Colon (tissue), 2 donors: ENCODE data around the gene PRKCA.
"Not testable (repeated sequence)": the region's sequence is repeated elsewhere in the genome, so short reads cannot be mapped to it uniquely, and the experiment has no call there.

ENCODE experiments used
- FAIRE-seq: peaks from 2 replicates; lab custom pipeline; 2012; peaks lifted over from hg19 to GRCh38; lab: Jason Lieb, UNC
- donor health status: control.
- donor health status: control.

The PRKCA gene

DNA sequence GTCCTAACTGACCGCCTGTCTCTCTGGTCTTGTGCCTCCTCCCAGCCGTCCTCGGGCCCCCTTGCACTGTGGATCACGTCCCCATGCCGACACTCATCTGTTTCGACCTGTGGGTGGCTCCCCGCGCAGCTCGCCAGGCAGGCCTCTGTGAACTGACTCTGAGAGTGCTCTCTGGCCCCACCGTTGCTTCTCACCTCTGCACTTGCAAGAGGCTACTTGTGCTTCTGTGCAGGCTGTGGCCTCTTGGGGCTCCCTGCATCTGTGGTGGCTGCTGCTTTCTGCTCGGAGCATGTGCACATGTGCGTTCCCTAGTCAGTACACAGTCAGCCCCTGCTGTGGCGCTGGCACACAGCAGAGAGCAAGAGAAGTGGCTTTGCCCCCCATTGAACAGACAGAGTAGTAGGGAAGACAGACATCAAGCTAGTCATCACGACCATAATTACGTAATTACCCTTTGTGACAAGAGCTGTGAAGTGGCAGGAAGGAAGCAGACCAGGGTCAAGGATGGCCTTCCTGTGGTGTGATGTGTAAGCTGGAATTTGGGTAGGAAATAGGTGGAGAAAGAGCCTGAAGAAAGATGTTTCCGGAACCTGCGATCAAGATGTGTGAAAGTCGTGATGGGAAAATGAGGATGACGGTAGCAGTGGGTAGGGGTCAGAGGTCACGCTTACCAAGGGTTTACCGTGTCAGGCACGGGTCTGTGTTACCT, 276.5 kb downstream of the PRKCA start:
- no peak for FAIRE-seq

- FAIRE-seq, result no peak
Measured at GRCh38 chr17:66579556-66579955, 277.1 kb downstream of the PRKCA start.

GRCh38 chr17:66580184-66580955, 278.0 kb downstream of the PRKCA start:
- no peak for FAIRE-seq

- no peak for FAIRE-seq
Measured at GRCh38 chr17:66580956-66581391, 278.6 kb downstream of the PRKCA start.

DNA sequence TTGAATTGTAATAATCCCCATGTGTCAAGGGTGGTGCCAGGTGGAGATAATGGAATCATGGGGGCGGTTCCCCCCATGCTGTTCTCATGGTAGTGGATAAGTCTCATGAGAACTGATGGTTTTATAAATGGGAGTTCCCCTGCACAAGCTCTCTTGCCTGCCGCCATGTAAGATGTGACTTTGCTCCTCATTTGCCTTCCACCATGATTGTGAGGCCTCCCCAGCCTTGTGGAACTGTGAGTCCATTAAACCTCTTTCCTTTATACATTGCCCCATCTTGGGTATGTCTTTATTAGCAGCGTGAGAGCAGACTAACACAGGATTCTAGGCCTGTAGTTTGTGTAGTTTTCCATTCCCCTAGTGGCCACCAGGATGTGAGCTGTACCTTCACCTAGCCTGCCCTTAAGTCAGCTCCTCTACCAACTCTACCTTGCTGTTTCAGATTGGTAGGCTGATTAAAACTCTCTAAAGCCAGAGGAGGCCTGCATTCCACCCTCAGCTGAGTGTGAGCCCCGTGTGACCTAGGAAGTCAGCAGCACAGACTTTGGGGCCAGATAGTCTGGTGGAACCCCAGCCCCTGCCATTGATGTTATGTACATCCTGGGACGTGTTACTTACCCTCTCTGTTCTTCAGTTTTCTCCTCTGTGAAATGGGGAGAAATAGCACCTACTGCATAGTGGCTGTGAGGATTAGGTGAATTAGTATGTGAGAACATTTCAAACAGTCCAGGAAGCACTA, 280.1 kb downstream of the PRKCA start:
- no peak for FAIRE-seq

DNA sequence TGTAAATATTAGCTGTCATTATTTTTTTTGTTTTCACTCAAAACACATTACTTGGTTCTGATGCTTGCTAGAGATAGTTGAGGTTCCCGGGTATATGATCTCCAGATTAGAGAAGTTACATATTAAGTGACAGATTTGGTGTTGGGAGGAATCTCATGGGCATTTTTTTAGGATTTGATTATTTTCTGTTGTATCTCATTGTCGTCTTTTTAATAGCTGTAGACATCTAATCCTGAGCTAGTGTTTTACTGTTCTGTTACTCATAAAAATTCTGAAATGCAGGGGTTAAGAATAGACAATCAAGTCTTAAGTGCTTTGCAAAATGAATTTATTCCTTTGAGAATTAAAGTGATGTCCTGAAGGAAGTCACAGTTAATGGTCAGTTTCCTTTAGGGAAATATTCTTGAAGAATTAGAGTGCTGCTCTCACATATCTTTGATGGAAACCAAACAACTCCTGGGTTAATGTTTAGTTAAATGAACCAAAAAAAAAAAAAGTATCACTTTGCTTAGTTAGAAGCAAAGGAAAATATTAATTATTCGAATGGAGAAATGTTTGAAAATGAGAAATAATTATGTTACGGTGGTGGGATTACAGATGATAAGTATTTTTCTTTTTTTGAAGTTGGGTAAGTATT, 280.8 kb downstream of the PRKCA start:
- no peak for FAIRE-seq

GRCh38 chr17:66584927-66585326, 282.5 kb downstream of the PRKCA start:
- no peak for FAIRE-seq

GRCh38 chr17:66585472-66585871, 283.1 kb downstream of the PRKCA start:
- no peak for FAIRE-seq

DNA sequence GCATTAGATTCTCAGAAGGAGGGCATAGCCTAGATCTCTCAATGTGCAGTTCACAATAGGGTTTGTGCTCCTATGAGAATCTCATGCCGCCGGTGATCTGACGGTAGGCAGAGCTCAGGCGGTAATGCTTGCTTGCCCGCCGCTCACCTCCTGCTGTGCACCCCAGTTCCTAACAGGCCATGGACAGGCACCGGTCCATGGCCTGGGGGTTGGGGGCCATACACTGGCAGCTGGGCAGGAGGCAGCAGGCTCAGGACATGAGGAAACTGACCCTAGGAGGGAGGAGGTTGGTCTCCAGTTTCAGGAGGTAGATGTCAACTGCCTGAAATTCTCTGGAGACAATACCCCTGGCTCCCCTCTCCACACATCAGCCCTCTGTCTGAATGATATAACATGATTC, 287.5 kb downstream of the PRKCA start:
- no peak for FAIRE-seq

DNA sequence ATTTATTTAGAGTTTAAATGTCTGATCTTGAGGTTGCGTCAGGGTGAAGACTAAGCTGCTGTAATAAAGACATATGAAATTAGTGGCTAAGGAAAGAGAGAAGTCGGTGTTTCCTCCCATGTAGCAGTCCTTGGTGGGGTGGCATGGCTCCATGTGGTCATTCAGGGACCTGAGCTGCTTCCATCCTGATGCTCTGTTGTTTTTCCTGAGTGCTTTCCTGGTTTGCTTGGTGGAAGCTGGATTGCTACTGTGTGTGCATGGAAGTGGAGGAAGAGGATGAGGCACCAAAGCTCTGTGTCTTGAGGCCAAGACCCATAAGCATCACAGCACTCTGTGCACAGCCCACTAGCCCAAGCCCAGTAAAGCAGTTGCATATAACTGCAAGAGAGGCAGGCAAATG, 290.7 kb downstream of the PRKCA start:
- no peak for FAIRE-seq

DNA sequence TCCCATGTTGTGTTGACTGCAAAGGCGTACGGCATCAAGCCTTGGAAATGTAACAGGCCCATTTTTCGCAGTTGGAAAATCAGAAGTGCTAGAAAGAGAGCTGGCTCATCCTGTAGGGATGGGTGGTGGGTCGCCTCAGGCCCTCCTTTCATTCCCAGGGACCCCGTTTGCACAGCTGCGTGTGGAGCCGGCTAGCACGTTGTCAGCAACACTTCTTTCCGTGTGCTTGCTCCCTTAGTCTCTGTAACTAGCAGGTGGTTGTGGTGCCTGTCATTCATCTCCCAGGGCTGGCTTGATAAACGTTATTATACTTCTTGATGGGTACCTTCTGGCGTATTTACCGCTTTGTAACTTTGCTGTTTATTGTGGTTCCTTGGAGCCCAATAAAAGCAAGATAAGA, 293.5 kb downstream of the PRKCA start:
- FAIRE-seq, result no peak

- FAIRE-seq, result no peak
Measured at GRCh38 chr17:66602659-66603384, 300.4 kb downstream of the PRKCA start.

DNA sequence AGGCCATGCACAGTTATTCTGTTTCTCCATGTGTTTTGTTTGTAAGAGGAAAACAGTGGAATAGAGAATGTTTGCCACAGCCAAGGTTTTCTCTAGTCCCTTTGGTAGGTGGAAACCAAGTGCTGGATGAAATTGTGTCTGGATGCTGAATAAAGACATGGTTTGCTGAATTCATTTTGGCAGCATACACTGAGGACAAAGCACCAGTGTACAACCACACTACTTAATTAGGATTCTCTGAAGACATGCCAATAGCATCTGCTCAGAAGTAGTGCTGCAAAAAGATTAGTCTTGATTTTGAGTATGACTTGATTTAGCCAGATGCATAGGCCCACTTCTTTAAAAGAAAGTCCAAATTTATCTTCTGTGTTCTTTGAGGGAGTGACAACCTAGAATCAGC, 302.0 kb downstream of the PRKCA start:
- FAIRE-seq, result no peak

DNA sequence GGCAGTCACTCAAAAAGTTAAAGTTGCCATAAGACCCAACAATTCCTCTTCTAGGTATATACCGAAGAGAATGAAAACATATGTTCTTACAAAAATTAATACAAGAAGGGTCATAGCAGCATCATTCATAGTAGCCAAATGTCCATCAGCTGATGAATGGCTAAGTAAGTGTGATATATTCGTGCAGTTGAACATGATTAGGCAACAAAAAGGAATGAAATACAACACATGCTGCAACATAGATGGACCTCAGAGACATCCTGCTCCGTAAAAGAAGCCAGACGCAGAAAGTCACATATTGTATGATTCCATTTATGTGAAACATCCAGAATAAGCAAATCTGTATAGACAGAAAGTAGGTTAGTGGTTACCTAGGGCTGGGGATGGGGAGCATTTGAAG, 303.1 kb downstream of the PRKCA start:
- FAIRE-seq, result no peak

GRCh38 chr17:66610361-66611133, 308.1 kb downstream of the PRKCA start:
- FAIRE-seq, result no peak

DNA sequence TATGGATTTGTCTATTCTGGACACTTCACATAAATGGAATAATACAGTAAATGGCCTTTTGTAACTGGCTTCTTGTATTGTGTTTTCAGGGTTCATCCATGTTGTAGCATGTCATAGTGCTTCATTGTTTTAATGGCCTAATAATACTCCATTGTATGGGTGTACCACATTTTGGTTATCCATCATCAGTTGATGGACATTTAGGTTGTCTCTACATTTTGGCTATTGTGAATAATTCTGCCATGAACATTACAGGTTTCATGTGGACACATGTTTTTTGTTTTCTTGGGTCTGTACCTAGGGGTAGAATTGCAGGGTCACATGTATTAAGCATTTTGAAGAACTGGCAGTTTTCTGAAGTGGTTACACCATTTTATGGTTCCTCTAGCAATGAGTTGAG, 309.0 kb downstream of the PRKCA start:
- FAIRE-seq, result no peak

DNA sequence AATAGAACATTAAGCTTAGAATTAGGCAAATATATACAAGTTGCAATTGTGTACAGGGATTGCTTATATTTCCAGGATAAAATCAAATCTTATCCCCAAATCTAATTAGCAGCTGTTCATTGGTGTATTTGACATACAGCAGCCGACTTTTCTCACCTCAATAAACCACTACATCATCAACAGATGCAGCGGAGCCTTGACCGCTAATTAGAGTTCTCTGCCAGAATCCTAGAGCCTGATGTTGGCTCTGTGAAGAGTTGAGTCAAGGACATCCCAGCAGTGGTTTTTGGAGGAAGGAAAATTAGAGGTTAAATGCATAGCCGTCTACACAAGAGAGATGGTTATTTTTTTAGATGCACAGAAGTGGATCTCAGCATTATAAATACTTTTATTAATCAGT, 310.6 kb downstream of the PRKCA start:
- no peak for FAIRE-seq

DNA sequence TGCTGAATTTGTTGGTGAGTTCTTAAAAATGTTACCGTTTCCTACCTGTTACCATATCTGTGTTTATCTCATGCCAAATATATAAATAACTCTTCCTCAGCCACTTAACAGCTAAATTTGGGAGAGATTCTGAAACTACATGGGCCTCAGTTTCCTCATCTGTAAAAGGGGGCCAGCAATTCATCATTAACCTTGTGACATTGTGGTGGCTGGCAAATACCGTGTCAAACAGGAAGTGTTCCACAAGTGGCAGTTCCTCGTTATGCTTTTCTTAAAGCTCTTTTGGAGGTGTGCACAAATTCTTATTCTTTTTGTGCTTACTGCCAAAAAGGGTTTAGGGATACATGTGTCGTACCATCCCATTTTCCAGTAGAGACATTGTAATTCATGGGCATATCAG, 312.1 kb downstream of the PRKCA start:
- FAIRE-seq, result no peak

GRCh38 chr17:66619206-66619605, 316.8 kb downstream of the PRKCA start:
- FAIRE-seq, result no peak

DNA sequence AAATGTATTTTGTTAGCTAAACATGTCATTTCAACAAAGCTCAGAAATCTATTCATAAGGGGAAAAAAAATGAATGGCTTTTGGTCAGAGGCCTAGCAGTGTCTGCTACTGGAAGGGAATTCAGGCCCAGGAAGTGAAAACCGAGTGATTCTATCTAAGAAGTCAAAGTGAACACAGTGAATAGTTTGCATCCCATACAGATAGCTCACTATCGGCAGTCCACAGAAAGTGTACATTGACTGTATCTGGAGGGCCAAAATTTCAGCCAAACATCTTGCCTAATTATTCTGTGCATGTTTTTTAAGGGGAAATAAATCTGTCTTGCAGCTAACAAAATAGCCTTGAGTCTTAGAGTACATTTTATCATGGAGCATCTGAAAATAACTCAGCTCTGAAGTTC, 318.1 kb downstream of the PRKCA start:
- no peak for FAIRE-seq

DNA sequence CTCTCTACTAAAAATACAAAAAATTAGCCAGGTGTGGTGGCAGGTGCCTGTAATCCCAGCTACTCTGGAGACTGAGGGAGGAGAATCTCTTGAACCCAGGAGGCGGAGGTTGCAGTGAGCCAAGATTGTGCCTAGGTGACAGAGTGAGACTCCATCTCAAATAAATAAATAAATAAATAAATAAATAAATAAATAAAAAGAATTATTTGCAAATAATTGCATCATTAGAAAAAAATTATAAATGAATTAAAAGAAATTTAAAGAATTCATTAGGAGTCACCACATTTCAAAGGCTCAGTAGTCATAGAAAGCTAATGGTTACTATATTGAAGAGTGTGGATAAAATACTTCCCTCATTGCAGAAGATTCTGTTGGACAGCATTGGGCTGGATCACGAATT, 322.2 kb downstream of the PRKCA start:
- not testable (repeated sequence) for FAIRE-seq
